ENCODE measurements around the gene PPP1R12B. TPM values are rescaled to one million over a fixed set of nuclear protein-coding genes. Genes with fewer than 3 reads are reported as not detected.
"Not testable (repeated sequence)": the region's sequence is repeated elsewhere in the genome, so short reads cannot be mapped to it uniquely, and the experiment has no call there.

PPP1R12B gene
- total RNA-seq, 2 donors from 2014 or later: 18.2 to 33.0 TPM

DNA sequence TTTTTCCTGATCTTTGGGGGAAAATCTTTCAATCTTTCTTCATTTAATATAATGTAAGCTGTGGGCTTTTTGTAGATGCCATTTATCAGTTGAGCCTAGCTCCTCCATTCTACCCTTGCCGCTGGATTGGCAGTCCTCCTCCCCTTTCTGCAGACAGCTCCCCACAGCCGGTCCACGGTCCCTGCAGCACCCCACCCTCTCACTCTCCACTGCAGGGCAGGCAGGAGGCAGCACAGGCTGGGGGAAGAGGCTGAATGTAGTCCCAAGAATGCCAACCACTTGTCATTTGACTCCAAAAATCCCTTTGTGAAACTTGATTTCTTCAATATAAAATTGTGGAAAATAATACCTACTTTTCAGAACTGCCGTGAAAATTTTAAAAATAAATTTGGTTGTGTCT, 265.1 kb downstream of the PPP1R12B start:
- DNase-seq (no peak), ATAC-seq (no peak)
- no peak overlapping the region for H3K27ac ChIP-seq
- 91 to 94% methylated on average over 4 of the region's 4 CpGs for WGBS, 2 donors
- TF ChIP-seq, protein P1, sequence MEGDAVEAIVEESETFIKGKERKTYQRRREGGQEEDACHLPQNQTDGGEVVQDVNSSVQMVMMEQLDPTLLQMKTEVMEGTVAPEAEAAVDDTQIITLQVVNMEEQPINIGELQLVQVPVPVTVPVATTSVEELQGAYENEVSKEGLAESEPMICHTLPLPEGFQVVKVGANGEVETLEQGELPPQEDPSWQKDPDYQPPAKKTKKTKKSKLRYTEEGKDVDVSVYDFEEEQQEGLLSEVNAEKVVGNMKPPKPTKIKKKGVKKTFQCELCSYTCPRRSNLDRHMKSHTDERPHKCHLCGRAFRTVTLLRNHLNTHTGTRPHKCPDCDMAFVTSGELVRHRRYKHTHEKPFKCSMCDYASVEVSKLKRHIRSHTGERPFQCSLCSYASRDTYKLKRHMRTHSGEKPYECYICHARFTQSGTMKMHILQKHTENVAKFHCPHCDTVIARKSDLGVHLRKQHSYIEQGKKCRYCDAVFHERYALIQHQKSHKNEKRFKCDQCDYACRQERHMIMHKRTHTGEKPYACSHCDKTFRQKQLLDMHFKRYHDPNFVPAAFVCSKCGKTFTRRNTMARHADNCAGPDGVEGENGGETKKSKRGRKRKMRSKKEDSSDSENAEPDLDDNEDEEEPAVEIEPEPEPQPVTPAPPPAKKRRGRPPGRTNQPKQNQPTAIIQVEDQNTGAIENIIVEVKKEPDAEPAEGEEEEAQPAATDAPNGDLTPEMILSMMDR (IDR thresholded peaks at IDR 0.05): no peak
- no peak for TF ChIP-seq POLR2A (IDR thresholded peaks at IDR 0.05)
- H3K9me3 ChIP-seq: no peaks in the 10 kb centered on the region
- peaks cover 3% of the 10 kb centered on the region for H3K4me1 ChIP-seq
- no peak overlapping the region for H3K4me3 ChIP-seq
- no peaks in the 10 kb centered on the region for H3K27me3 ChIP-seq
- intact Hi-C loops (cut with DNase I): no loop called here
- H3K36me3 ChIP-seq (replicated peaks in 1 of 2; ENCODE audit: insufficient read depth in 1 of 2, low read depth in 2 of 2): no peaks in the 10 kb centered on the region

DNA sequence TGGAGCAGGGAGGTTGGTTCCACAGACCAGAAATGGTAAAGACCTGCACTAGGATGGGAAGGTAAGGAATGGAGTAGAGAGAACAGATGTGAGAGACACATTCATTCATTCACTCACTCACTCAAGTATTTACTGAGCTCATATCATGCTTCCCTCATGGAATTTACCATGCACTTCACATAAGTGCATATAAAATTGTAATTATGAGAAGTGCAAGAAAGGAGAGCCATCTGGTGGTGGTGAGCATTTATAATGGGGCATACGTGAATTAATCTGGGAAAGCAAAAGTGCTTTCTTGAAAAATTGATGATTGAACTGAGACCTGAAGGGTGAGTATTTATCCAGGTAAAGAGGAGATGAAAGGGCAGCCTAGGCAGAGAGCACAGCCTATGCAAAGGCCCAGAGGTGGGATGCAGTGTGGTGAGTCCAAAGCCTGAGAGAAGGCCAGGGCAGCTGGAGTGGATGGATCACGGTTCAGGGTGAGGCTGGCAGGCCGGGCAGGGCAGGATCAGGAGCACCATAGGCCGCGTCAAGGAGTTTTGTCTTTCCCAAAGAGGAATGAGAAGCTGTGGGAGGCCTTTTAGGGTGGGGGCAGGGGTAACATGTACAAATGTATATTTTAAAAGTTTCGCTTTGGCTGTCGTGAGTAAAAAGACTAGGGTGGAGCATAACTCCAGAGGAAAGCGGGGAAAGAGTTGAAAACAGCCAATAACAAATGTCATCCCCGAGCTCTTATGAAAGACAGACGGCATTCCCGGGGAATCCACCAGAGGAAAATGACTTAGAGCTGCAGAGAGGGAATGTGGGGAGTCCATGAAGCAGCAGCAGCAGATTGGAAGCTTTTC, 266.1 kb downstream of the PPP1R12B start:
- H3K27me3 ChIP-seq; intact Hi-C loops (cut with DNase I); H3K4me3 ChIP-seq; ATAC-seq; H3K27ac ChIP-seq; H3K9me3 ChIP-seq; H3K36me3 ChIP-seq (replicated peaks in 1 of 2; ENCODE audit: insufficient read depth in 1 of 2, low read depth in 2 of 2); DNase-seq: not testable (repeated sequence)
- WGBS, 2 donors: 86 to 91% methylated on average over 11 of the region's 11 CpGs
- H3K4me1 ChIP-seq: peaks cover 13% of the 10 kb centered on the region

DNA sequence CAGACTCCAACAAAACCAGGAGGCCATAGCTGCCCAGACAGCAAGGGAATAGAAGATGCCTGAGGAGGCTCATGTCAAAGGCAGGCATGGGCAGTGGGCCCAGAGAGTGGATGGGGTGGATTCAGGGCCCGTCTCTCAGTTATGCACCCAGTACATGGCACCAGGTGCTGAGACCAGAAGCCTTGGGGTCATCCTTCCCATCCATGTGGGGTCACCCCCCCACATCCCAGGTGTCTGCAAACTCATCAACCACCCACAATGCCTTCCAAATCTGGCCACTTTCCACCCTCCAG, 266.7 kb downstream of the PPP1R12B start:
- H3K27me3 ChIP-seq; H3K36me3 ChIP-seq (replicated peaks in 1 of 2; ENCODE audit: insufficient read depth in 1 of 2, low read depth in 2 of 2); DNase-seq; ATAC-seq; H3K4me3 ChIP-seq; intact Hi-C loops (cut with DNase I); H3K9me3 ChIP-seq; H3K27ac ChIP-seq: not testable (repeated sequence)
- H3K4me1 ChIP-seq: peaks cover 15% of the 10 kb centered on the region
- 85 to 86% methylated on average over 1 of the region's 1 CpG for WGBS, 2 donors

DNA sequence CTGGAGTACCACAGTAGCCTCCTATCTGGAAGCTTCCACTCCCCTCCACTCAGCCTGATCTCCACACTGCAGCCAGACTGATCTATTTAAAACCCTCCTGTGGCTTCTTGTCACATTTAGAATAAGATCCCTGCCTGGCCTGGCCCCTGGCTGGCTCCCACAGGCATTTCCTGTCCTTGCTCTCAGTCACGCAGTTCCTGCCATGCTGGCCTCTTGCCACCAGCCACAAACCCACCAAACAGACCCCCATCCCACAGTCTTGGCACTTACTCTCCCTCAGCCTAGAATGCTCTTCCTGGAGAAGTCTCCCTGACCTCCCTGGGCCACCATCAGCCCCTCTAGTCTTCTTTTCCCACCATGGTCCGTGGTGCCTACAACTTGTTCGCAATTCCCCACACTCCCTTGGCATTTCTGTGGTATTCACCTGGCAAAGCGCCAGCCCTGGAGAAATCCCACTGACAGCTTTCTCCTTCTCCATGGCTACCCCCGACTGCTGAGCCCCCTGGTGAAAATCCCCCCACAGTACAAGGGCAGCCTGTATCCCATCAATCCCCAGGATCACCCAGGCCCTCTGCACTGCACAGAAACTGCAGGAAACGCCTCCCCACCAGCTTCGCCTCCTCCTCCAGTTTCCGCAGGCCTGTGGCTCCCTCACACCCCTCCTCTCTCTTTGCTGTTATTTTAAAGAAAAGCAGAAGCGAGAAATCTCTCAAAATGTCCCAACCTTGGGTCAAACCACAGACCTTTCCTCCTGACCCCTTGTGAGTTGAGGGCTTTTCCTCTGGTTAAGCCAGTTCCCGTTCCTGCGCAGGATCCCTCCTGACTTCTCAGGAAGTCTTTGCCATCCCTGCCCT, 267.2 kb downstream of the PPP1R12B start:
- peak in 1 of 4 donors; percentile 46 for DNase-seq
- H3K27ac ChIP-seq: no peak overlapping the region
- intact Hi-C loops (cut with DNase I): no loop called here

DNA sequence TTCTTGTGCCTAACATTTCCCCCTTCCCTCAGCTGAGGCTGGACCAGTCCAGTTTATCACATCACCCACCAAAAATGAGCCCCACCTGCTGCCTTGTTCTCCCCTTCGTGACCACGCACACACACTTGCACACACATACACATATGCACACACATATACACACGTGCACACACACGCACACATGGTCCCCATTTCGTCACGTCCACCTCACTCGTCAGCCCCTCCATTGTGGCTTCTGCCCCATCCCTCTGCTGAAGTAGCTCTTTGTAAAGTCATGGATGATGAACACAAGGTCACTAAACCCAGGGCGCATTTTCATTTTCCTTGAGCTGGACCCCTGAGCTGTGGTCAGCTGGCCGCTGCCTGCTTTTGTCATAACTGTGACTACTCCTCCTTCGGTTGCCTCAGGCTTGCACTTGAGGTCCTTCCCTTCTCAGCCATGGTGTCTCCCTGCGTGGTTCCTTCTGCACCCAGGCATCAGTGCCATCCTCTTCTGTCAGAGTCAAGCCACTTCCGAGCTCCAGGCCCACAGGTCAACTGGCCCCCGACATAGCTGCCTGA, 267.9 kb downstream of the PPP1R12B start:
- Histone ChIP-seq H3K27me3 (no peaks in the 10 kb centered on the region), H3K27ac (no peak overlapping the region), H3K4me3 (no peak overlapping the region), H3K9me3 (no peaks in the 10 kb centered on the region), H3K36me3 (replicated peaks in 1 of 2; ENCODE audit: insufficient read depth in 1 of 2, low read depth in 2 of 2) (no peaks in the 10 kb centered on the region), H3K4me1 (peaks cover 15% of the 10 kb centered on the region)
- 82 to 94% methylated on average over 13 of the region's 13 CpGs for WGBS, 2 donors
- no peak for TF ChIP-seq POLR2A (IDR thresholded peaks at IDR 0.05)
- TF ChIP-seq, protein P1 (IDR thresholded peaks at IDR 0.05): no peak
- no peak for DNase-seq
- no peak for ATAC-seq
- intact Hi-C loops (cut with DNase I): no loop called here

More for the DNA sequence above, 267.2 kb downstream of the PPP1R12B start:
- 54 to 79% methylated on average over 11 of the region's 11 CpGs for WGBS, 2 donors
- ATAC-seq: no peak
- H3K4me1 ChIP-seq: peaks cover 15% of the 10 kb centered on the region
- TF ChIP-seq, protein P1 (IDR thresholded peaks at IDR 0.05): no peak
- no peak for TF ChIP-seq POLR2A (IDR thresholded peaks at IDR 0.05)
- H3K36me3 ChIP-seq (replicated peaks in 1 of 2; ENCODE audit: insufficient read depth in 1 of 2, low read depth in 2 of 2): no peaks in the 10 kb centered on the region
- no peaks in the 10 kb centered on the region for H3K27me3 ChIP-seq
- H3K4me3 ChIP-seq: no peak overlapping the region
- no peaks in the 10 kb centered on the region for H3K9me3 ChIP-seq

DNA sequence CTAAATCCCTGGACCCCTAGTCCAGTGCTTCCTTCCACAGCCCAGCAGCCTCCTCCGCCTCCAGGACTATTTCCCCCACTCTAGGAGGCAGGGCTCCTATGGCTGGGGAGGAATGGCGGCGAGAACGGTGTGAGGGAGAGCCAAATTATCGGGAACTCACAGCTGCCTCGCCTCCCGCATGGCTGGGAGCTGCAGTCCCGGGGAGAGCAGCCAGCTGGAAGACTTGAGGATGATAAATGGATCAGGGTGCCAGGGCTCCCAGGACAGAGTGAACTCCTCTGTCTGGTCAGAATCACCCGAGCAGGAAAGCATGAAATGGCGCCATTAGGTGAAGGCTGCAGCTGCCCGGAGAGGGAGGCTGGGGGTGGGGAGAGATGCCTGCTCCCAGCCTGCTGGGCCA, 270.5 kb downstream of the PPP1R12B start:
- H3K9me3 ChIP-seq; intact Hi-C loops (cut with DNase I); H3K4me3 ChIP-seq; H3K36me3 ChIP-seq (replicated peaks in 1 of 2; ENCODE audit: insufficient read depth in 1 of 2, low read depth in 2 of 2); H3K27me3 ChIP-seq: not testable (repeated sequence)
- peaks cover 15% of the 10 kb centered on the region for H3K4me1 ChIP-seq
- H3K27ac ChIP-seq: peak overlapping the region in 1 of 4 donors; percentile 30
- ATAC-seq (peak; percentile 63), DNase-seq (peak in 3 of 4 donors; percentile 29 to 51 (median 39))
- 14 to 26% methylated on average over 11 of the region's 11 CpGs for WGBS, 2 donors

Measured in body of pancreas (tissue), 4 donors.